Measurements from ENCODE around the gene CHST11. TPM values are rescaled to one million over a fixed set of nuclear protein-coding genes. Genes with fewer than 3 reads are reported as not detected.

CHST11 gene
- total and polyA plus RNA-seq, 9 of the 15 experiments (the other 6 are each of a cell fraction or from before 2014, with no cell fraction given): 2.3 to 38.7 (median 15.0) TPM

- Histone ChIP-seq H3K79me2 (ENCODE audit: control insufficient read depth, insufficient read depth, low read length) (no peaks in the 10 kb centered on the region; the same call in 2 of the 3 replicates), H3K36me3 (ENCODE audit: control insufficient read depth, insufficient read depth, low read length) (0 out of 3 replicates have a peak, but pooled peaks cover 6% of the 10 kb centered on the region), H2AFZ (ENCODE audit: low read depth, low read length) (no peak overlapping the region), H3K9ac (ENCODE audit: insufficient read depth in 1 of 2, low read depth in 2 of 2, low read length in 2 of 2) (no peak overlapping the region), H3K4me3 (no peak overlapping the region), H3K4me2 (ENCODE audit: insufficient read depth, low read length) (no peak overlapping the region), H3K9me3 (replicated peaks; ENCODE audit: control insufficient read depth, insufficient read depth, low read depth, low read length) (no peaks in the 10 kb centered on the region), H4K20me1 (replicated peaks; ENCODE audit: control insufficient read depth, insufficient read depth, low read length) (peaks cover 9% of the 10 kb centered on the region), H3K27ac (ENCODE audit: extremely low read depth, low read depth, low read length) (no peak overlapping the region), H3K9me1 (ENCODE audit: control insufficient read depth, insufficient read depth, low read length) (no peaks in the 10 kb centered on the region), H3K4me1 (replicated peaks in 1 of 2; ENCODE audit: control insufficient read depth in 2 of 2, insufficient read depth in 2 of 2, low read length in 2 of 2) (peaks cover 0 to 4% of the 10 kb centered on the region in 2 experiments; a peak in 3 of 5 replicates), H3K27me3 (ENCODE audit: control insufficient read depth in 2 of 2, insufficient read depth in 2 of 2, low read length in 2 of 2) (no peaks in the 10 kb centered on the region)
- intact Hi-C loops (cut with micrococcal nuclease): no loop called here
- no peak for FAIRE-seq
- ChIA-PET CTCF (ENCODE audit: low intra/inter-chr PET ratio) (no interaction called here), POLR2A (no interaction called here)
- no peak for DNase-seq (ENCODE audit: extremely low read depth in 1 of 4, low spot score in 3 of 4)
- ATAC-seq: no peak
- BruUV-seq (replicated peaks): no TSS peak
- in situ Hi-C loops (cut with MboI): no loop called here
- 64% methylated on average over 5 of the region's 5 CpGs for WGBS (ENCODE audit: insufficient coverage, low coverage, missing lambda C conversion rate)
- TF ChIP-seq ADNP (tag; IDR thresholded peaks at IDR 0.05) (no peak), STAT5B (CRISPR knock-in tag; IDR thresholded peaks at IDR 0.05) (no peak), ZC3H4 (CRISPR knock-in tag; IDR thresholded peaks at IDR 0.05; ENCODE audit: borderline replicate concordance) (no peak), HDAC2 (IDR thresholded peaks at IDR 0.05) (no peak), HNRNPLL (IDR thresholded peaks at IDR 0.05; ENCODE audit: low read depth, low read length, poor library complexity, severe bottlenecking) (no peak)
- TF ChIP-seq, protein P1, sequence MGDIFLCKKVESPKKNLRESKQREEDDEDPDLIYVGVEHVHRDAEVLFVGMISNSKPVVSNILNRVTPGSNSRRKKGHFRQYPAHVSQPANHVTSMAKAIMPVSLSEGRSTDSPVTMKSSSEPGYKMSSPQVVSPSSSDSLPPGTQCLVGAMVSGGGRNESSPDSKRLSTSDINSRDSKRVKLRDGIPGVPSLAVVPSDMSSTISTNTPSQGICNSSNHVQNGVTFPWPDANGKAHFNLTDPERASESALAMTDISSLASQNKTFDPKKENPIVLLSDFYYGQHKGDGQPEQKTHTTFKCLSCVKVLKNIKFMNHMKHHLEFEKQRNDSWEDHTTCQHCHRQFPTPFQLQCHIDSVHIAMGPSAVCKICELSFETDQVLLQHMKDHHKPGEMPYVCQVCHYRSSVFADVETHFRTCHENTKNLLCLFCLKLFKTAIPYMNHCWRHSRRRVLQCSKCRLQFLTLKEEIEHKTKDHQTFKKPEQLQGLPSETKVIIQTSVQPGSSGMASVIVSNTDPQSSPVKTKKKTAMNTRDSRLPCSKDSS (IDR thresholded peaks at IDR 0.05; ENCODE audit: low read depth, partially characterized antibody): no peak
- TF ChIP-seq, protein P2, sequence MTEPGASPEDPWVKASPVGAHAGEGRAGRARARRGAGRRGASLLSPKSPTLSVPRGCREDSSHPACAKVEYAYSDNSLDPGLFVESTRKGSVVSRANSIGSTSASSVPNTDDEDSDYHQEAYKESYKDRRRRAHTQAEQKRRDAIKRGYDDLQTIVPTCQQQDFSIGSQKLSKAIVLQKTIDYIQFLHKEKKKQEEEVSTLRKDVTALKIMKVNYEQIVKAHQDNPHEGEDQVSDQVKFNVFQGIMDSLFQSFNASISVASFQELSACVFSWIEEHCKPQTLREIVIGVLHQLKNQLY (CRISPR knock-in tag; conservative IDR thresholded peaks at IDR 0.05): no peak
- TF ChIP-seq, protein P3, sequence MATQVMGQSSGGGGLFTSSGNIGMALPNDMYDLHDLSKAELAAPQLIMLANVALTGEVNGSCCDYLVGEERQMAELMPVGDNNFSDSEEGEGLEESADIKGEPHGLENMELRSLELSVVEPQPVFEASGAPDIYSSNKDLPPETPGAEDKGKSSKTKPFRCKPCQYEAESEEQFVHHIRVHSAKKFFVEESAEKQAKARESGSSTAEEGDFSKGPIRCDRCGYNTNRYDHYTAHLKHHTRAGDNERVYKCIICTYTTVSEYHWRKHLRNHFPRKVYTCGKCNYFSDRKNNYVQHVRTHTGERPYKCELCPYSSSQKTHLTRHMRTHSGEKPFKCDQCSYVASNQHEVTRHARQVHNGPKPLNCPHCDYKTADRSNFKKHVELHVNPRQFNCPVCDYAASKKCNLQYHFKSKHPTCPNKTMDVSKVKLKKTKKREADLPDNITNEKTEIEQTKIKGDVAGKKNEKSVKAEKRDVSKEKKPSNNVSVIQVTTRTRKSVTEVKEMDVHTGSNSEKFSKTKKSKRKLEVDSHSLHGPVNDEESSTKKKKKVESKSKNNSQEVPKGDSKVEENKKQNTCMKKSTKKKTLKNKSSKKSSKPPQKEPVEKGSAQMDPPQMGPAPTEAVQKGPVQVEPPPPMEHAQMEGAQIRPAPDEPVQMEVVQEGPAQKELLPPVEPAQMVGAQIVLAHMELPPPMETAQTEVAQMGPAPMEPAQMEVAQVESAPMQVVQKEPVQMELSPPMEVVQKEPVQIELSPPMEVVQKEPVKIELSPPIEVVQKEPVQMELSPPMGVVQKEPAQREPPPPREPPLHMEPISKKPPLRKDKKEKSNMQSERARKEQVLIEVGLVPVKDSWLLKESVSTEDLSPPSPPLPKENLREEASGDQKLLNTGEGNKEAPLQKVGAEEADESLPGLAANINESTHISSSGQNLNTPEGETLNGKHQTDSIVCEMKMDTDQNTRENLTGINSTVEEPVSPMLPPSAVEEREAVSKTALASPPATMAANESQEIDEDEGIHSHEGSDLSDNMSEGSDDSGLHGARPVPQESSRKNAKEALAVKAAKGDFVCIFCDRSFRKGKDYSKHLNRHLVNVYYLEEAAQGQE (IDR thresholded peaks at IDR 0.05; ENCODE audit: borderline replicate concordance): no peak
- TF ChIP-seq, protein P3 (CRISPR knock-in tag; IDR thresholded peaks at IDR 0.05; ENCODE audit: low read depth): no peak
- TF ChIP-seq, protein P4, sequence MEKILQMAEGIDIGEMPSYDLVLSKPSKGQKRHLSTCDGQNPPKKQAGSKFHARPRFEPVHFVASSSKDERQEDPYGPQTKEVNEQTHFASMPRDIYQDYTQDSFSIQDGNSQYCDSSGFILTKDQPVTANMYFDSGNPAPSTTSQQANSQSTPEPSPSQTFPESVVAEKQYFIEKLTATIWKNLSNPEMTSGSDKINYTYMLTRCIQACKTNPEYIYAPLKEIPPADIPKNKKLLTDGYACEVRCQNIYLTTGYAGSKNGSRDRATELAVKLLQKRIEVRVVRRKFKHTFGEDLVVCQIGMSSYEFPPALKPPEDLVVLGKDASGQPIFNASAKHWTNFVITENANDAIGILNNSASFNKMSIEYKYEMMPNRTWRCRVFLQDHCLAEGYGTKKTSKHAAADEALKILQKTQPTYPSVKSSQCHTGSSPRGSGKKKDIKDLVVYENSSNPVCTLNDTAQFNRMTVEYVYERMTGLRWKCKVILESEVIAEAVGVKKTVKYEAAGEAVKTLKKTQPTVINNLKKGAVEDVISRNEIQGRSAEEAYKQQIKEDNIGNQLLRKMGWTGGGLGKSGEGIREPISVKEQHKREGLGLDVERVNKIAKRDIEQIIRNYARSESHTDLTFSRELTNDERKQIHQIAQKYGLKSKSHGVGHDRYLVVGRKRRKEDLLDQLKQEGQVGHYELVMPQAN (IDR thresholded peaks at IDR 0.05; ENCODE audit: borderline replicate concordance): no peak
Measured at GRCh38 chr12:104707194-104707593, 250.4 kb downstream of the CHST11 start.
